Fibroblast of pulmonary artery (primary cell): ENCODE measurements around the gene PASK.

ENCODE experiments used
- DNase-seq: peaks from one replicate; pipeline ENCODE4 v3.0.0-alpha.2; 2010; ENCODE audit warnings: low read depth
- H3K4me3 ChIP-seq: replicated peaks from 2 replicates; pipeline ENCODE4 v1.5.1; 2011; ENCODE audit warnings: low read depth, mild to moderate bottlenecking, control low read depth, low read length, moderate library complexity
- TF ChIP-seq, protein P1 (sequence below): IDR thresholded peaks from 2 replicates; pipeline ENCODE4 v1.5.1; 2011; ENCODE audit warnings: mild to moderate bottlenecking, control low read depth, low read length, inconsistent platforms; ENCODE audit errors: missing control alignments

Gene PASK

DNA sequence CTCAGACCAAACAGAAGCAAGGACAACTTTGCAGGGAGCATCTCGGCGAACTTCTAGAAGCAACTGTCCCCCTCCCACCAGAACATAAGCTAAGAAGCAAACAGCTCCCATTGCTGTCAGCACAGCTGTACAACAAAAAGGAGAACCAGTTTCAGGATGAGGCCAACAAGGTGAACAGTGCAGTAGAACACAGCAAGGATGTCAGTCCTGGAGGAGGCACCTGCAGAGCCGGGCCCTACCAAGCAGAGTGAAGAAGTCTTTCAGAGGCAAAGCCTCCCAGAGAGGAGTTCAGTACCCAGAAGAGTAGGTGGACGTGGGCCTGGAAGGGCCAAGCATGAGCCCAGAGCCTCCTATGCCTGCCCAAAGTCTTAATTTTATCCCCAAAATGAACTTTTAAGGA lies 1.0 kb downstream of the PASK start:
- TF ChIP-seq, protein P1, sequence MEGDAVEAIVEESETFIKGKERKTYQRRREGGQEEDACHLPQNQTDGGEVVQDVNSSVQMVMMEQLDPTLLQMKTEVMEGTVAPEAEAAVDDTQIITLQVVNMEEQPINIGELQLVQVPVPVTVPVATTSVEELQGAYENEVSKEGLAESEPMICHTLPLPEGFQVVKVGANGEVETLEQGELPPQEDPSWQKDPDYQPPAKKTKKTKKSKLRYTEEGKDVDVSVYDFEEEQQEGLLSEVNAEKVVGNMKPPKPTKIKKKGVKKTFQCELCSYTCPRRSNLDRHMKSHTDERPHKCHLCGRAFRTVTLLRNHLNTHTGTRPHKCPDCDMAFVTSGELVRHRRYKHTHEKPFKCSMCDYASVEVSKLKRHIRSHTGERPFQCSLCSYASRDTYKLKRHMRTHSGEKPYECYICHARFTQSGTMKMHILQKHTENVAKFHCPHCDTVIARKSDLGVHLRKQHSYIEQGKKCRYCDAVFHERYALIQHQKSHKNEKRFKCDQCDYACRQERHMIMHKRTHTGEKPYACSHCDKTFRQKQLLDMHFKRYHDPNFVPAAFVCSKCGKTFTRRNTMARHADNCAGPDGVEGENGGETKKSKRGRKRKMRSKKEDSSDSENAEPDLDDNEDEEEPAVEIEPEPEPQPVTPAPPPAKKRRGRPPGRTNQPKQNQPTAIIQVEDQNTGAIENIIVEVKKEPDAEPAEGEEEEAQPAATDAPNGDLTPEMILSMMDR, result no peak
- no peak for DNase-seq
- peak overlapping the region; percentile 68 for H3K4me3 ChIP-seq

DNA sequence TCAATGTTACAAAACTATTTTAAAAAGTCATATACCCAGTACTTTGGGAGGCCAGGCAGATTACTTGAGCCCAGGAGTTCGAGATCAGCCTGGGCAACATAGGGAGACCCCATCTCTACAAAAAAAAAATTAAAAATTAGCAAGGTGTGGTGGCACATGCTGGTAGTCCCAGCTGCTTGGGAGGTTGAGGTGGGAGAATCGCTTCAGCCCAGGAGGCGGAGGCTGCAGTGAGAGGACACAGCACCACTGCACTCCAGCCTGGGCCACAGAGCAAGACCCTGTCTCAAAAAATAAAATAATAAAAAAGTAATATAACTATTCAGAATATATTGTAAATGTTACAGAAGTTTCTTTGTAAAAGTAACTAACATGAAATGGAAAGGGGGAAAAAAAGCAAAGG lies 1.9 kb downstream of the PASK start:
- TF ChIP-seq, protein P1, result no peak
- no peak for DNase-seq
- no peak overlapping the region for H3K4me3 ChIP-seq

DNA sequence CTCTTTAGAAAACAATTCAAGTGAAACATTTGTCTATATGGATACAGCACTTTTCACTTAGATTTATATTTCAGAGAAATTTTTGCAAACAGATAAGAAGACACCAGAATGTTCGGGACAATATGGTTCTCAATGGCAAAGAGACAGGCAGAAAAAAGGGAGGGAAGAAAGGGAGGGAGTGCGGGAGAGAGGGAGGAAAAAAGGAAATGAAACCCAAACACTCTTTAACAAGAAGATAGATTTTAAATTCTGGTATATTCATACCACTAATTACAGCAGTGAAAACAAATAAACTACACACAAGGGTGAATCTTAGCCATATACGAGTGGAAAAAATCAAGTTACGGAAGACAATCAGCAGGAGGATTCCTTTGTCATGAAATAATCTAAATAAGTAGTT lies 3.0 kb downstream of the PASK start:
- TF ChIP-seq, protein P1, result no peak
- H3K4me3 ChIP-seq, result no peak overlapping the region
- DNase-seq, result no peak

DNA sequence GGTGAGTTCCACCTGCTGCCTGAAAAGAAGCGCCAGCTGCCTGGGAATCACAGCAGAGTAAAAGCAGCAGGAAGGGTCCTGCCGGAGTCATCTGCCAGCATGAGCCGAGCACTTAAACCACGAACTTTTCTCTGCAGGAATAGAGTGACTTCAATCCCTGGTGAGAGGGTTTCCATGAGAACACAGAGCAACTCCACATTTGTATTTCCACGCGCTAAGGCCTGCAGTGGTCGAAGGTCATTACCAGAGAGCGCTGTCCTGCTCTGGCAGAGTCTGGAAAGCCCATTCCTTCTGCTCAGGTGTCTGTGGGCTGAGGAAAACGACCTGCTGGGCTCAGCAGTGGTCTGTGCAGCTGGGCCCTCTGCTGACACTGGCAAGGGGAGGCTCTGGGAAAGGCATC lies 6.7 kb downstream of the PASK start:
- TF ChIP-seq, protein P1, result no peak
- DNase-seq, result no peak
- H3K4me3 ChIP-seq, result no peak overlapping the region

DNA sequence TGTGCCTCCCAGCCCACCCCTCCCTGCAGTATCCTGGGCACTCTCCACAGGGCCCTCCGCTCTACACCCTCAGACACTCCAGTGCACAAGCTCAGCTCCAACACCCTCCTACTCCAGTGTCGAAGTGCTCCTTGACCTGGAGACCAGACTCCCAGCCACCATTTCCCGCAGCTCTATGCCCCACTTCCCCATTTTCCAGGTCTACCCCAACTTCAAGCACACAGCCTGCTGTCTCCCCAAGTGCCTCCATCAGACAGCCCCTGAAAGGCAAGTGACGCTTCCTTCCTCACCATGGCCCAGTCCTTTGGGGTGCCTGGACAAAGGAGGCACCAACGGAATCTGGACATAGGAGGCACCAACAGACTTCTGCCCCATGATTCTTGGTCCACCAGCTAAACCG lies 7.2 kb downstream of the PASK start:
- TF ChIP-seq, protein P1, result no peak
- H3K4me3 ChIP-seq, result no peak overlapping the region
- no peak for DNase-seq

DNA sequence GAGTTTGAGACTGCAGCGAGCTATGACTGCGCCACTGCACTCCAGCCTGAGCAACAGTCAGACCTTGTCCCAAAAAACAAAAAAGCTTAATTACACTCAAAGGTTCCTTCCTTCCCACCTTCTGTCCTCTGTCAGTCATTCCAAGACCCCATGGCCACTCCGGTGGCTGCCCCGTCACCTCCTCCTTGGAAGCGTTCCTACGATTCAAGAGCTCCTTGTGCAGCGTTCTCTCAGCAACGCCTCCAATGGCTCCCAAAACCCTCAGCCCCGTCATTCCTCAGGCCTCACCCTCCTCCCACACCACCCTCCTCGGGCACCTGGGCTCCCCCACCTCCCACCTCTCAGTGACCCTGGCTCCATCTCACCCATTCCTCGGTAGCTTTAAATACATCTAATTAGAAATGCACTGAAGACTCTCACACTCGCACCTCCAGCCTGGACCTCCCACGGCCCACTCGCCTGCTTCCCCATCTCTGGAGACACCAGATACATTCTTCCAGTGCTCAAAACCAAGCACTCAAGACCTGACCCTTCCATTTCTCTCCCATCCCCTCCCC lies 8.0 kb downstream of the PASK start:
- DNase-seq, result no peak
- H3K4me3 ChIP-seq, result no peak overlapping the region
- TF ChIP-seq, protein P1, result no peak

DNA sequence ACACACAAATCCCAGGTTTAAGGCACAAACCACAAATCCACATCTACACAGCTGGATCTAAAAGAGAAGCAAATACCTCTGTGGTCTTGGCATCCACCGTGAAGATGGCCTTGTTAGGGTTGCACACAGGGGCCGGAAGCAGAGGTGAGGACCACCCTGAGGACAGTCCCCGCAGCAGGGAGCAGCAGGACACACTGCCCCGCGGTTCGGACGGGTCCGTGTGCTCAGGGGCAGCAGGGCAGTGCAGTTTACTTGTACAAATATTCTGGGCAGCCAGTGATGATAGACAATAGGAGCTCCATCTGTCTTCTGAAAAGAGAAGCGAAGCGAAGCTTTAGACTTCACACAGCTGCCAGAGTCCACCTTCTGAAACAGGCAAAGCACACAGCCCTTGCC lies 8.8 kb downstream of the PASK start:
- H3K4me3 ChIP-seq, result no peak overlapping the region
- DNase-seq, result no peak
- TF ChIP-seq, protein P1, result no peak
